MV-4-11 (cell line): ENCODE data around the gene TXNRD3.

Source experiments
- DNase-seq: peaks from one replicate; lab custom pipeline; 2025; lab: John Stamatoyannopoulos, UW

Gene TXNRD3

DNA sequence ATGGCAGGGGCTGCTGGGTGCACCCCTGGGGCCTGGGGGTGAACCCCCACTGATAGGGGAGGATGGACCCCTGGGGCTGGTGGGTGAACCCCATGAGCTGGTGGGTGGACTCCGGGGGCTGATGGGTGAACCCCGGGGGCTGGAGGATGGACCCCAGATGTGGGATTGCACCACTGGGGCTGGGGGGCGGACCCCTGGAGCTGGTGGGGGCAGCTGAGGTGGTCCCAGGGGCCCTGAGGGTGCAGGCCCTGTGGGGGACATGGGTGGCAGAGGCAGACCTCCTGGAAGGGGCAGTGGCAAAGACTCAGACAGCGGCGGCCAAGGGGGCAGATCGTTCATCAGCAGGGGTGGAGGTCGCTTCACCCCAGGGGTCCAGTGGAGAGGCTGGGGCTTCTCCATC is 17.4 kb upstream of the TXNRD3 start:
- DNase-seq = no peak

DNA sequence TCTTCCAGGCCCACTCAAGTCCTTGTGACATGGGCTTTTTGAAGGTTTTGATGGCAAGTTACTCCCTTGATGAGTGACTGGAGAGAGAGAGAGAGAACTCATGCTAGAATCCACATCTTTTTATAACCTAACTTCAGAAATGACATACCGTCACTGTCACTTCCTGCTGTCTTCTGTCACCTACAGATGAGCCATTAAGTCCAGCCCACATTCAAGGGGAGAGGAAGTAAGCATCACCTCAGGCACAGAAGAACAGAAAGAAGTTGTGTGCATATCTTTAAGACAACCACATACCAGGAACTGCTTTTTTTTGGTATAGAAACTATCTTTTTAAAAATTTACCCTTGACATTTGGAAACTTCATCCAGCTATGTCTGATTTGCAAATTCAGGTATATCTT is 16.6 kb upstream of the TXNRD3 start:
- DNase-seq = peak; percentile 7

DNA sequence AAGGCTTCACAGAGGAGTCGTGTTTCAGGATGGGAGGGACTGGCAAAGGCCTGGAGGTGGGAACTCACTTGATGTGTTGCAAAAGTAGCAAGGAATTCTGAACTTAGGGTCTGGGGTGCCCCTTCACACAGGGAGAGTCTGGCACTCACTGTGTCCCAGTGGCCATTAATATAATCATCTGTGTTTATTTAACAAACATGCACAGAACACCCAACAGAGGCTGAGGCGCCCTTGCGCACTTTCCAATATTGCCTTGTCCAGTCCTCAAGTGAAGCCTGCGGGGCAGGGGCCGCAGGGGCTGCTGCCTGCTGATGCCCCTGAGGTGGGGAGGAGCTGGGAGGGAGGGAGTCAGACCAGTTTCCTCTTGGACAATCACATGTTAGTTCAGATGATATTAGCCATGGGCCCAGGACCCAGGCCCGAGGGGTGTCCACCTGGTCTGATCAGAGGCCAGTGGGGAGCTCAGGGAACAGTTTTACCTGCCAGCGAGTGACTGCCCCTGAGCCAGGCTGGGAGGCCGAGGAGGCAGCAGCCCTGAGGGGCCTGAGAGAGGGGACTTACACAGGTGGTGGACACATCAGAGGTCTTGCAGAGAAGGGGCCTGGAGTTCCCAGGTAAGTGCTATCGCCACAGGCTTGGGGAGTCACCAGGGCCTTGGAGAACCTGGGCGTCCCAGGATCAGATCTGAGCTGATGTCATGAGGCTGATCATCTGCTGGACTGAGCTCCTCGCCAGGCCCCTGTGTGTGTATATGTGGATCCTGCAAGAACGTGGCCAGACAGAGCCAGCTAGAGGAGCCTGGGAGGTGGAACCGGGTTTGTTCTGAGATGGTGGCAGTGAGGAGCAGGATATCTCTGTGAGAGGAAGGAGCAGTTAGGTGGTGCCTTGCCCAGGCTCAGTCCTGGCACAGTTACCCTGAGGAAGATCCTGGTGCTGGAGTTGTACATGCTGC is 13.8 kb upstream of the TXNRD3 start:
- no peak for DNase-seq

DNA sequence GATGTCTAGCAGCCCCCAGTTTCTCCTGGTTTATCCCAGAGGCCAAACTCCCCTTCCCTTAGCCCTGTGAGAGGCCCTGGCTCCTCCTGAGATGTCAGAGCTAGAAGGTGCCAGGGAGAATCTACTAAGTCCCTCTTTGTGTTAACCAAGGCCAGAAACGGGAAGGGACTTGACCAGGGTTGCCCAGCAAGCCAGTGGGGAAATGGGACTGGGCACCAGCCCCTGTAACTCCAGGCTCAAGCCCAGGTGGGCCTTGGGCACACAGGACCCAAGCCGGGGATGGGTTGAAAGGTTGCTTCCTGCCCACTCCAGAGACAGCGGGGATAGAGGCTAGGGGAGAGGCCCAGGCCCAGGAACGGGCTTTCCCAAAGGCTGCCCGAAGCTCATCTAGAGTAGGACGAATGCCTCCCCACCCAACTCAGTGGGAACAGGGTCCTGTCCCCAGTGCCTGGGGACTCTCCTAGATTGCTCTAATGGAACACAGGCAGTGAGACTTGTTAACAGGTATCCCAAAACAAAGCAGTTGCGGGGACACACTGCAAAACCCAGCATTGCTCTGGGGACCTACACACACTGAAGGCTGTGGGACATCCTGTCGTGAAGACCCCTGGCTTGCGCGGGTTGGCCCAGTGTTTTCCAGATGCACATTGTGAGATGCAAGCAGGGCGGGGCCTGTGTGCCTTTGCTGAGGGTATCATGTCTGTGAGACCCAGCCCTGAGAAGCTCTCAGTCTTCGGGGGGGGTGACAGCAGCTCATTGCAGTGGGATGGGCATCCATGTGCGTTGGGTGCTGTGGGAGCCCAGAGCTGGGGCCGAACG is 12.9 kb upstream of the TXNRD3 start:
- DNase-seq = no peak

DNA sequence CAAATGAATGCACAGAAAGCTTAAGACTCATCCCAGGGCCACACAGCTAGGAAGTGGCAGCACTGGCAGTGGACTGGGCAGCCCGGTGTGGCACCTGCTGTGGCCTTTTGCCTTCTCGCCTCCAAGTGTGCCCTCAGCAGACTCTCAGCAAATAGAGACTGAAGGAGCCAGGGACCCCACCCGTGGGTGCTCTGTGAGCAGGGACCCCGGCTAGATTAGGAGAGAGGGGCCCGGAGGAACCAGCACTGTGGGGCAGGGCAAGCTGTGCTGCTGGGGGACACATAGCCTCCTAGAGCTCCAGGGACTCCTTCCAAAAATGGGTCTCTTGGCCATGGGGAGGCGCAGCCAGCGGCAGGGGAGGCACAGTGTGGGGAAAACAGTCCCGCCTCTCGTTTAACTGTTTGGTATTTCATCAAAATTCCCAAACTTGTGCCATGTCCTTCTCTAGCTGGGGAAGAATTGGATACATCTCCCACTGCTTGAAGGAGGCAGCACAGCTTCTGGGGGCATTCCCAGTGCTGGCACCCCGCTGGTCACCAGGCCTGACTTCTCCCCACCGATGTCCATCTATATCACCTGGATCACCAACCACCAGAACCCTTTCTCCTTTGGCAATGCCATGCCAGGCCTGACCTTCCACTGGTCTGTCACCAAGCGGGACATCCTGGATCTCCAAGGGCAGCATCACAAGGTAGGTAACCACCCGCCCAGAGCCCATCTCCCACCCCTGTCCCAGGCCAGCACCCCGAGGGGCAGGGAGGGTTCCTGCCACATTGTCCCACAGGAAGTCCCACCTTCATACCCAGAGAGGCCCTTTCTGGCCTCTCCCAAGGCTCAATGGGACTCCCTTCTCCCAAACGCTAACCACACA is 12.0 kb upstream of the TXNRD3 start:
- no peak for DNase-seq

DNA sequence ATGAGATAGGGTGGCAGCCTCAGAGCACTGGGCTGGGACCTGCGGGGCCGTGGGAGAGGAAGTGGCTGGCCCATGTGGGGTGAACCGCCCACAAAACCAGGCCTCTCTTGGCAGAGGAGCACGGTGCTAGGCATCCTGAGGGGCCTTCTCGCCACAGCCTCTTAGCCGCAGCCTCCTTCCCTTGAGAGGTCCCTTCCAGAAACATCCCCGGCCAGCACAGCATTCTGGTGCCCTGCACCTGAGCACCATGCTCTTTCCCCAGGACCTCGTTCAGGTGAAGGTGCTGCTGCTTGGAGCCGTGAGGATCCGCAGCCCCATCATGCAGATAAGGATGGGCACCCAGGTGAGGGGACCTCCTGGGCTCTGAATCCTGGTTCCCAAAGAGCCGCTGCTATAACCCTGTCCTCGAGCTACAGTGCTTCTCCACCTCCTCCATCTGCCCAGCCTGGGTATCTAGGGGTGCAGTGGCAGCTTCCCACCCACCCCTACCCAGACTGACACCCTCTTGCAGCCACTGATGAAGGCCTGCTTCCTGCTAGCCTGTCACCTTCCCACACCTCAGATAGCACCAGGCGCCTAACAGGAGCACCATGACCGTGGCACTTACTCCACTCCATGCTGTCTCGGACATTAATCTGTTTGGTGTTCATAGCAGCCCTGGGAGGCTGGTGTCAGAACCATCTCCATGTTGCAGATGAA is 11.2 kb upstream of the TXNRD3 start:
- no peak for DNase-seq

DNA sequence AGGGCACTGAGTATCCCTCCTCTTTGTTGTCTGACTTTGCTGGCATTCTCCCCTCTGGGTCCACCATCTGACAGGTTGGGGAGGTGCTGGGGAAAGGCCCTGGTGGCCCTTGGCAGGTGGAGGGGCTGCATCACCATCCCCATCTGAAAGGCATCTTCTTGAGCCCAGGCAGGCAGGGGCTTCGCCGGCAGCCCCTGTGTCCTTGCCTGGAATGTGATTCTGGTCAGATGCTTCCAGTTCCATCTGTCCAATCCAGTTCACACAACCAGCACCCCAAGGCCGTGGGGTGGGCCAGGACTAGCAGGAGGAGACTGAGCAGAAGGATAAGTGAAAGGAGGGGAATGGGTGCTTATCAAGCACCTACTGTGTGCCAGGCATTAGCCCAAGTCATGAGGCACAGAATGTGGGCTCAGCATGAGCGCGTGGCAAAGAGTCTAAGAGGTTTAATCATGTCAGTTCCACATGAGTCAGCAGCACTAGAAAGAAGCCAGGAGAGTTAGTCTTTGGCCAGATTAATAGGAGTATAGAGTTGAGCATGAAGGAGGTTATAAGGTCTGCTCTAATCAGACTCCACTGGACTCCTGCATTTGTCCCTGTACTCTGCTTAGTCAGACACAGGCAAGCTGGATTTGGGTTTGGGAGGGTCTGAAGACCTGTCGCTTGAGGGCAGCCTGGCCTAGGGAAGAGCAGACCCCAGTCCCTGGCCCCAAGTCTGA is 10.5 kb upstream of the TXNRD3 start:
- DNase-seq = no peak

DNA sequence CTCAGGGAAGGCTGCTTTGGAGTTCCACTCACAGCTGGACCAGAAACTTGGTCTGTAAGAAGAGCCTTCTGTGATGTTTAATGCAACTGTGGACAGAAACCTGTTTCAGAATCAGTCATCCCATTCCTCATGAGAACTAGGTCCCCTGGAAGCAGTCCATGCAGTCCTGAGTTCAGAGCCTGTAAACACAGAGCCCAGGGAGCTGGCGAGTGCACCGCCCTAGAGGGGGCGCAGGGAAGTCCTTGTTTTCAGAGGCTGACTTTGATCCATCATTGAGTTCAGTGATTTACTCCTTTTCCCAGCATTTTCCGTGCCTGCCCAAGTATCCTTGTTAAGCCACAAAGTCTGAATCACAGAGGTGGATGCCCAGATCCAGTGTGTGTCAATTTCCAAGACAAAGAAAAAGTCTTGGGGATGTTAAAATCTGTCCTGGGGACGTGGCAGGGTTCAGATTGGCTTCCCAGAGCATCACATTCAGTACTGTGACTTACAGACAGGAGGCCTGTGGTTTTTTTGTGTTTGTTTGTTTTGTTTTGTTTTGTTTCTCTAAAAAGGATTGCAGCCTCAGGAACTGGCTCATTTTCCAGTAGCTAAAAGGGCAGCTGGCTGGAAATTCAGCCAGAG is 9.8 kb upstream of the TXNRD3 start:
- no peak for DNase-seq

DNA sequence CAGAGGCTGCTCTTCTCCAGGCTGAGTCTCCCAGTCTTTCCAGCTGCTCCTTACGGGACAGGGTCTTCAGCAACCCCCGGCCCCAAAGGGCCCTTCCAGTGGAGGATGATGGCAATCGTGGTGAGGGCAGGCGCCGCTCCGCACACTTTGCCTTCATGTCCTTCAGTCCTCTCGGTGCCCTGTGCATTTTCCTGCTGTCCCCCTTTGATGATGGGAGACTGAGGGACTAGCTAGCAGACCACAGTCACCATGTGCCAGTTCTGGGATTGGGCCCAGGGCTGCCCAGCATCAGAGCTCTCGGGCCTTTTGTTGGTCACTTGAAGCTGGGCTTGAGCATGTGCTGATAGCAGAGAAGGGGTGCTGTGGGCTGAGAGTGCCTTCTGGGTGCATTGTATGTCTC is 8.8 kb upstream of the TXNRD3 start:
- no peak for DNase-seq

DNA sequence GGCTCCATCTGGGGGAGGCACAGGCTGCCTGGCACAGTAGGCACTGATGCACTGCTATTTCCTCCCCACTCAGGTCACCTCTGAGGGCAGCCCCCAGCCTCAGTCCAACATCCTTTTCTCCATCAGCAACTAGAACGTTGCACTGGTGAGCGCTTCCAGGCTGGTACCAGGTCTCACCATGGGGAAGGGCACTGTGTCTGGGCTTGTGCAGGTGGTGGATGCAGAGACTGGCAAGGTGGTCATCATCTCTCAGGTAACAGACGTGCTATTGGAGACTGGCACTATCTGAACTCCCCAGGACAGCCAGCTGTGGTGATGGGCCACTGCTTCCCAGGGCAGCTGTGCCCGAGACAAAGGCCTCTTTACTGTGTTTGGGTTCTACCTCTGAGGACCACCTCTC is 8.3 kb upstream of the TXNRD3 start:
- no peak for DNase-seq

DNA sequence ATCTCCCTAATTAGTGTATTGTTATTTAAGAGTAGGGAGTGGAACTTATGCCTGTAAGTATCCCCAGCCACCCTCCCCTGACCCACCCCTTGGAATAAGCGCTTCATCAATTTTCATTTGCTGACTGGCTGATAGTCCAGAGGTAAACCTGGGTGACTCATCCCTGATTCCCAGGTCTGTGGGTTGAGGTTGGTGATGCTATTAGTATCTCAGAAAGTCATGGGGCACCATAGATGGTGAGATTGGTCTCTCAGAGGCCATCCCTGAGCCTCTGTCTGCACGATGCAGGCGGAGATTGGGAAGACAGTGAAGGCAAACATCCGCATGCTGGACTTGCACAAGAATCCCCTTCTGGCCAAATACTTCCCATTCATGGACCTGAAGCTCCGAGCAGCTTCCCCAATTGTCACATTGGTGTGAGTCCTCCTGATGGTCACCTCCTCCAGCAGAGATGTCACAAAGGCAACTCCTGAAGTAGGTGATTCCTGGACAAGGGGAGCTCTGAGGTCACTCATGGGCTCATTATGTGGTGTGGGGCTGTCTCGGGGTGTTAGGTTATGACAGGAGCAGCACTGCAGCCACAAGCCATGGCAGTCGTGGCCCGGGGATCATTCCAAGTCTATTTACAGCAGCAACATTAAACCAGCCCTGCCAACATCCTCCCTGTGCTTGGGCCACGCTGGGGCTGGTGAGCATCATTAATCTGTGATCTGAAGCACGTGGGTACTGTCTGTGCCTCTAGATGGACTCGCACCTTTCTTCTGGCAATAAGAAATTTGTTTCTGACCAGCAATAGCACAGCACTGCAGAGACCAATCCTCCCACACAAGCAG is 6.8 kb upstream of the TXNRD3 start:
- no peak for DNase-seq

DNA sequence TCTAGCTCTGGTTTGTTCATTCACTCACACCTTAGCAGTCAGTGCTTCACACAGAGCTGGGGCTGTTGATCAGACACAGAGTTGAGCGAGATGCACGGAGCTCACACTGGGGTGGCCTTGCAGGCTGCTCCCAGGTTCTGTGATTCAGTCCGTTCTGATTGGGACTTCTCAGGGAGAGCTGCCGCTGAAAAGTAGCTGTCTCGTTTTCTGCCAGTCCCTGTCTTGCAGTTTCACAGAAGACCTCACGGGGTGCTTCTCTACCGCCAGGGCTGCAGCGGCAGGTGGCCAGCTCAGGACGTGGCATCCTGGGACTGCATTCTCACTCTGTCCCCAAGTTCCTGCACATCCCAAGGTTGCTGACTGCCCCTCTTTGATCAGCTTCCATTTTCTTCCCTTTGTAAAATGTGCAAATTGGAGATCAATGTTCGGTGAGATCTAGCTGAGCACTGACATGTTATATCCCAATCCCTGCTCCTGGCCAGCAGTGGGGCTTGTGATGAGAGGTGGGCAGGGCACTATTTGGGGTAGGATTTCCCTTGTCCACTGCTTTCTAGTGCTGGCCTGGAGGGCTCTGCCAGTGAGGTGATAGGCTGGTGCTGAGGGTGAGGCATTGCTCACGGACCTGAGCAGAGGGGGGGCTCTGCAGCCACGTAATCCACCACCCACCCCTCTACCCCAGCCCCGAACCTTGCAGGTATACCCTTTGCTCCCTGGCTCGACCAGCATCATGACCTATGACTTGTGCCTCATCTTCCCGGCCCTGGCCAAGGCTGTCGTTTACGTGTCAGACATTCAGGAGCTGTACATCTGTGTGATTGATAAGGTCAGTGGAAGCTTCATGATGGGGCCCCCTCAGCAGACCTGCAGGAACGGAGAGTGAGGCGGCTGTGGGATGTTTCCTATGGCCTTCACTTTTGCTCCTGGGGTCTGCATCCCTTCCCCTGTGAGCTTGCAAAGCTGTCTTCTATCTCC is 5.3 kb upstream of the TXNRD3 start:
- no peak for DNase-seq

DNA sequence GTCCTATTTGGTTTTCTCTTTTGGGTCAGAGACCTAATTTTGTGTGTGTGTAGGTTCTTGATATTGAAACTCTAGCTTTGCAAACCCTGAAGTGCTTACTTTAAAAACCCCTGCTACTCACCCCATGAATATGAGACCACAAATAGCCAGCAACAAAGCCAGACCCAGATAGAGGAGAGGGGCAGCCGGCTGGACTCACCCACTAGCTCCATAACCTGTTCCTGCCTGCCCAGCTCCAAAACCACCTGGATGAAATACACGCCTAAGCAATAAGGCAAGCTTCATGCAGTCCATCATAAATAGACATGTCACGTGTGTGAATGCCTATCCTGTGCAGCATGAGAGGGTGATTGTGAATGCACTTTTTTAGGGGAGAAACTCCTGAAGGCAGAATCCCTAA is 3.7 kb upstream of the TXNRD3 start:
- DNase-seq = no peak

DNA sequence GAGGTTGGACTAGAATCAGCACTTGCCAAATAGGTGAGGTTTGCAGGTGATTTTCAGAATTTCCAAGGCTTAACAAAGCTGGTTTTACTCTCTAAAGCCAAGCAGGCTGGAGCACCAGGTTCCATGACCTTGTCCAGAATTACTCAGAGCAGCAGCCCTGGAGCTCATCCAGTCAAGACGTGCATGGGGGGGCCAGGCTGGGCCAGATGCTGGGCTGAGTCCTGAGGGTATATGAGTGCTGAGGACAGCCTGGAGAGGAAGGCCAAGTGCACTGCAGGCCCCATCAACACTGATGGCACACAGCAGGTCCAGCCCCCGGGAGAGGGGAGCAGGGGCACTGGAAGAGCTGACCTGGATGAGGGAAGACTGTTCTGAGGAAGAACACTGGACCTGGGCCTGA is 3.0 kb upstream of the TXNRD3 start:
- DNase-seq = no peak

DNA sequence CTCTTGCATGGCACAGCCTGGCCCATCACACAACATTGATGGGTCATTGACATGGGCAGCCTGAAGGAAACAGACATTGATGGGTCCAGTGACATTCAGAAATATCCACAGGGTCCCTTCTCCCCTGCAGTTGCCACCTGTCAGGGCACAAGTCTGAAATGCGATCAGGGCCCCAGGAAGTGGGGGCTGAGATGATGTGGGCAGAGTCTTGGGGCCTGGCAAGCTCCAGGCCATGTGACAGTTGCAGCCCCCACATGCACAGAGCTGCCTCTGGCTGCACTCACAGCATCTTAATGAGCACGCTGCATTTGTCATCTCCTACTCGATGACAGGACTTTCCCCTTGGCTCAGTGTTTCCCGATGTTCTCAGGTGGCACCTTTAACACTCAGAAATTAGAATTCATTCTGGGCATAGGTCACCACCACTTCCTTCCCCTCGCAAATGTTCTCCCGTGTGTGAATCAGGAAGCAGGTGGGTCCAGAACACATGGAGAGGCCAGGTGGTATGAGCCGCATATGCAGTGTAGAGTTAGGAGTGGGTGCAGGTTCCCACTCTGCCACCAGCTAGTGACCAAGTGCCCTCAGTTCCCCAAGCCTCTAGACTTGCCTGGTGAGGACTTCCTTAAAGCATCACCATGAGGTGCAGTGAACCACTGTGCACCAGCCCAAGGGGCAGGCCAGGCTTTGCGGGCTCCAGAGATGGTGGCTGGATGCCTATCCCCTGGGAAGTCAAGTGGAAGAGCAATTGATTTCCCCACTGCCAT is 1.6 kb upstream of the TXNRD3 start:
- no peak for DNase-seq

DNA sequence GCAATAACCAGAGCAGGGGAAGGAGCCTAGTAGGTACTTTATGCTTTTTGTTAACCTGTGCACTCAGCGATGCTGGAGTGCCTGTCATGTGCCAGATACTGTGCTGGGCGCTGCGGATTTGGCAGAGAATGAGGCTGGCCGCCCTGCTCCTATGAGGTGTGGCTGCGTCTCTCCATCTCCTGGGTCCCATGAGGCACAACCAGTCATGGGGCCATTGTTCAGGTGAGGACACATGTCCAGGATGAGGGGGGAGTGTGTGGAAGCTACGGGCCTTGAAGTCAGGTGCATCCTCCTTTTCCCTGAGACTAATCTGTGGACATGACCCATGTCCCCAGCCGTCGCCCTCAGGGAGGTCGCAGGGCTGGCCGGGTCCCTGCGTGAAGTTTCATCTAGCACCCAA is 963 bp upstream of the TXNRD3 start:
- DNase-seq = no peak

DNA sequence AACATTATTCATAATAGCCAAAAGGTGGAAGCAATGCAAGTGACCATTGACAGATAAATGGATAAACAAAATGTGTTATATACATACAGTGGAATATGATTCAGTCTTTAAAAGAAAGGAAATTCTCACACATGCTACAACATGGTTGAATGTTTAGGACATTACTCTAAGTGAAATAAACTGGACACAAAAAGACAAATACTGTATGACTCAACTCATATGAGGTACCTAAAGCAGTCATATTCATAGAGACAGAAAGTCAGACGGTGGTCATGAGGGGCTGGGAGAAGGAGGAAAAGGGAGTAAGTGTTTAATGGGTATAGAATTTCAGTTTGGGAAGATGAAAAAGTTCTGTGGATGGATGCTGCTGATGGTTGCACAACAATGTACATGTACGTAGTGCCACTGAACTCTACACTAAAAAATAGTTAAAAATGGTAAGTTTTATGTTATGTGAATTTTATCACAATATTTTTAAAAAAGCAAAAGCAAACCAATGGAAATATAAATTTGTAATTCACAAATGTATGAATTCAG is 5.3 kb downstream of the TXNRD3 start:
- DNase-seq = no peak
